Neural cell (in vitro differentiated cells): Measurements from ENCODE around the gene SEC24D. TPM values are rescaled to one million over a fixed set of nuclear protein-coding genes. Genes with fewer than 3 reads are reported as not detected.

Experiments
- H2AFZ ChIP-seq: fragments of 200-600, 300-800 bp; sonication (generic), shearing (Covaris generic); 2 replicates; pipeline ENCODE4 v1.6.0; 2014; ENCODE audit warnings: low read depth, mild to moderate bottlenecking, antibody characterized with exemption, low read length, moderate library complexity
- H3F3A ChIP-seq: fragments of 200-600 bp; shearing (Covaris generic); 2 replicates; pipeline ENCODE4 v1.6.1; 2016; ENCODE audit warnings: mild to moderate bottlenecking, moderate library complexity, mixed read lengths, antibody characterized with exemption, low read length; ENCODE audit not compliant: insufficient read depth, poor library complexity, severe bottlenecking
- H3K27ac ChIP-seq: fragments of 200-600, 300-800 bp; sonication (generic), shearing (Covaris generic); 2 replicates; pipeline ENCODE4 v1.5.1; 2014; ENCODE audit warnings: mild to moderate bottlenecking, low read length, moderate library complexity
- H3K27me3 ChIP-seq: fragments of 300-800, 200-600 bp; sonication (generic), shearing (Covaris generic); 2 replicates; pipeline ENCODE4 v1.6.0; 2014; ENCODE audit warnings: mild to moderate bottlenecking, low read depth, low read length, moderate library complexity; ENCODE audit not compliant: insufficient read depth
- H3K36me3 ChIP-seq: fragments of 300-800, 200-600 bp; sonication (generic), shearing (Covaris generic); 2 replicates; pipeline ENCODE4 v1.5.1; 2014; ENCODE audit warnings: mild to moderate bottlenecking, antibody characterized with exemption, low read length, moderate library complexity; ENCODE audit not compliant: insufficient read depth
- H3K4me2 ChIP-seq: fragments of 300-800, 200-600 bp; sonication (generic), shearing (Covaris generic); 2 replicates; pipeline ENCODE4 v1.6.0; 2014; ENCODE audit warnings: mild to moderate bottlenecking, low read length
- H3K4me3 ChIP-seq: fragments of 300-800, 200-600 bp; sonication (generic), shearing (Covaris generic); 2 replicates; pipeline ENCODE4 v1.5.1; 2014; ENCODE audit warnings: mild to moderate bottlenecking, low read length, moderate library complexity
- H3K79me2 ChIP-seq: fragments of 200-600 bp; shearing (Covaris generic); replicated peaks from 2 replicates; pipeline ENCODE4 v1.6.0; 2014; ENCODE audit warnings: mild to moderate bottlenecking, low read length, moderate library complexity; ENCODE audit not compliant: insufficient read depth
- H3K9ac ChIP-seq: fragments of 300-800, 200-600 bp; sonication (generic), shearing (Covaris generic); 2 replicates; pipeline ENCODE4 v1.6.1; 2016; ENCODE audit warnings: mild to moderate bottlenecking, low read length, mixed read lengths
- H3K9me2 ChIP-seq: fragments of 200-600 bp; shearing (Covaris generic); 2 replicates; pipeline ENCODE4 v1.6.1; 2016; ENCODE audit warnings: mild to moderate bottlenecking, low read length, mixed read lengths; ENCODE audit not compliant: insufficient read depth
- H3K9me3 ChIP-seq: fragments of 200-600, 300-800 bp; sonication (generic), shearing (Covaris generic); 2 replicates; pipeline ENCODE4 v1.6.1; 2016; ENCODE audit warnings: mild to moderate bottlenecking, mixed run types, low read length, moderate library complexity, mixed read lengths
- H4K20me1 ChIP-seq: fragments of 200-600 bp; shearing (Covaris generic); 2 replicates; pipeline ENCODE4 v1.6.1; 2016; ENCODE audit warnings: mild to moderate bottlenecking, mixed run types; ENCODE audit not compliant: insufficient read depth
- EP300 ChIP-seq: fragments of 450-650 bp; conservative IDR thresholded peaks from 2 replicates; pipeline ENCODE4 v1.6.1; 2014; ENCODE audit warnings: antibody characterized with exemption, mild to moderate bottlenecking, moderate library complexity; ENCODE audit not compliant: poor library complexity, severe bottlenecking
- EZH2 ChIP-seq: fragments of 200-600, 300-800 bp; shearing (Covaris generic), sonication (generic); IDR thresholded peaks from 2 replicates; pipeline ENCODE4 v1.6.1; 2014; ENCODE audit warnings: antibody characterized with exemption, low read length, borderline replicate concordance, mild to moderate bottlenecking; ENCODE audit not compliant: insufficient read depth, poor library complexity, severe bottlenecking
- MXI1 ChIP-seq: fragments of 450-650 bp; conservative IDR thresholded peaks from 2 replicates; pipeline ENCODE4 v1.6.1; 2014; ENCODE audit warnings: antibody characterized with exemption, mild to moderate bottlenecking; ENCODE audit not compliant: poor library complexity, severe bottlenecking
- POLR2AphosphoS5 ChIP-seq: IDR thresholded peaks from 2 replicates; pipeline ENCODE4 v1.6.1; 2012
- RAD21 ChIP-seq: fragments of 450-650 bp; conservative IDR thresholded peaks from 2 replicates; pipeline ENCODE4 v1.6.1; 2014; ENCODE audit warnings: antibody characterized with exemption, mild to moderate bottlenecking, moderate library complexity
- SMC3 ChIP-seq: fragments of 450-650 bp; conservative IDR thresholded peaks from 2 replicates; pipeline ENCODE4 v1.6.1; 2014; ENCODE audit warnings: antibody characterized with exemption, mild to moderate bottlenecking, moderate library complexity; ENCODE audit not compliant: poor library complexity
- TAF1 ChIP-seq: IDR thresholded peaks from 2 replicates; pipeline ENCODE4 v1.6.1; 2012; ENCODE audit warnings: low read depth
- polyA plus RNA-seq: library from polyadenylated mRNA; depleted of rRNA; stranded (reverse); fragments of >200 nt; gene quantifications from 2 replicates; pipeline ENCODE4 v1.2.3, GENCODE V29; 2014
- TF ChIP-seq, protein P1 (sequence below): IDR thresholded peaks from 2 replicates; pipeline ENCODE4 v1.6.1; 2012; ENCODE audit warnings: borderline replicate concordance
- TF ChIP-seq, protein P2 (sequence below): fragments of 450-650 bp; IDR thresholded peaks from 2 replicates; pipeline ENCODE4 v1.5.1; 2014; ENCODE audit warnings: antibody characterized with exemption, mild to moderate bottlenecking, moderate library complexity; ENCODE audit not compliant: poor library complexity, severe bottlenecking

The SEC24D gene
- polyA plus RNA-seq, 1 donor from 2014 or later, result 7.8 TPM

DNA sequence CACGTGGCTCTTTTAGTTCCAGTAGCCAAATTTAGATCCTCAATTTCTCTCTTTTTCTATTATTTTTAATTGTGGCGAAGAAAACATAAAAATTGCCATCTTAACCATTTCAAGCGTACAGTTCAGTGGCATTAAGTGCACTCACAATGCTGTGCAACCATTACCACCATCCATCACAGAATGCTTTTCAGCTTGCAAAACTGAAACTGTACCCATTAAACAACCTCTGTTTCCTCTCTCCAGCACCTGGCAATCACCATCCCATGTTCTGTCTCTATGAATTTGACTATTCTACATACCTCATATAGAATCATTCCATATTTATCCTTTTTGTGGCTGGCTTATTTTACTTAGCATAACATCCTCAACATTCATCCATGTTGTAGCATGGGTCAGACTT, 75.8 kb downstream of the SEC24D start:
- TF ChIP-seq, protein P1, sequence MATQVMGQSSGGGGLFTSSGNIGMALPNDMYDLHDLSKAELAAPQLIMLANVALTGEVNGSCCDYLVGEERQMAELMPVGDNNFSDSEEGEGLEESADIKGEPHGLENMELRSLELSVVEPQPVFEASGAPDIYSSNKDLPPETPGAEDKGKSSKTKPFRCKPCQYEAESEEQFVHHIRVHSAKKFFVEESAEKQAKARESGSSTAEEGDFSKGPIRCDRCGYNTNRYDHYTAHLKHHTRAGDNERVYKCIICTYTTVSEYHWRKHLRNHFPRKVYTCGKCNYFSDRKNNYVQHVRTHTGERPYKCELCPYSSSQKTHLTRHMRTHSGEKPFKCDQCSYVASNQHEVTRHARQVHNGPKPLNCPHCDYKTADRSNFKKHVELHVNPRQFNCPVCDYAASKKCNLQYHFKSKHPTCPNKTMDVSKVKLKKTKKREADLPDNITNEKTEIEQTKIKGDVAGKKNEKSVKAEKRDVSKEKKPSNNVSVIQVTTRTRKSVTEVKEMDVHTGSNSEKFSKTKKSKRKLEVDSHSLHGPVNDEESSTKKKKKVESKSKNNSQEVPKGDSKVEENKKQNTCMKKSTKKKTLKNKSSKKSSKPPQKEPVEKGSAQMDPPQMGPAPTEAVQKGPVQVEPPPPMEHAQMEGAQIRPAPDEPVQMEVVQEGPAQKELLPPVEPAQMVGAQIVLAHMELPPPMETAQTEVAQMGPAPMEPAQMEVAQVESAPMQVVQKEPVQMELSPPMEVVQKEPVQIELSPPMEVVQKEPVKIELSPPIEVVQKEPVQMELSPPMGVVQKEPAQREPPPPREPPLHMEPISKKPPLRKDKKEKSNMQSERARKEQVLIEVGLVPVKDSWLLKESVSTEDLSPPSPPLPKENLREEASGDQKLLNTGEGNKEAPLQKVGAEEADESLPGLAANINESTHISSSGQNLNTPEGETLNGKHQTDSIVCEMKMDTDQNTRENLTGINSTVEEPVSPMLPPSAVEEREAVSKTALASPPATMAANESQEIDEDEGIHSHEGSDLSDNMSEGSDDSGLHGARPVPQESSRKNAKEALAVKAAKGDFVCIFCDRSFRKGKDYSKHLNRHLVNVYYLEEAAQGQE, result no peak
- no peak for TF ChIP-seq MXI1
- TF ChIP-seq, protein P2, sequence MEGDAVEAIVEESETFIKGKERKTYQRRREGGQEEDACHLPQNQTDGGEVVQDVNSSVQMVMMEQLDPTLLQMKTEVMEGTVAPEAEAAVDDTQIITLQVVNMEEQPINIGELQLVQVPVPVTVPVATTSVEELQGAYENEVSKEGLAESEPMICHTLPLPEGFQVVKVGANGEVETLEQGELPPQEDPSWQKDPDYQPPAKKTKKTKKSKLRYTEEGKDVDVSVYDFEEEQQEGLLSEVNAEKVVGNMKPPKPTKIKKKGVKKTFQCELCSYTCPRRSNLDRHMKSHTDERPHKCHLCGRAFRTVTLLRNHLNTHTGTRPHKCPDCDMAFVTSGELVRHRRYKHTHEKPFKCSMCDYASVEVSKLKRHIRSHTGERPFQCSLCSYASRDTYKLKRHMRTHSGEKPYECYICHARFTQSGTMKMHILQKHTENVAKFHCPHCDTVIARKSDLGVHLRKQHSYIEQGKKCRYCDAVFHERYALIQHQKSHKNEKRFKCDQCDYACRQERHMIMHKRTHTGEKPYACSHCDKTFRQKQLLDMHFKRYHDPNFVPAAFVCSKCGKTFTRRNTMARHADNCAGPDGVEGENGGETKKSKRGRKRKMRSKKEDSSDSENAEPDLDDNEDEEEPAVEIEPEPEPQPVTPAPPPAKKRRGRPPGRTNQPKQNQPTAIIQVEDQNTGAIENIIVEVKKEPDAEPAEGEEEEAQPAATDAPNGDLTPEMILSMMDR, result no peak
- TF ChIP-seq EP300, result no peak
- no peak for TF ChIP-seq POLR2AphosphoS5
- TF ChIP-seq RAD21, result no peak
- TF ChIP-seq SMC3, result no peak
- TF ChIP-seq EZH2, result no peak
- TF ChIP-seq TAF1, result no peak
- H2AFZ ChIP-seq, result no peak overlapping the region
- H3K27ac ChIP-seq, result no peak overlapping the region
- H3K4me2 ChIP-seq, result no peak overlapping the region
- no peak overlapping the region for H3K9ac ChIP-seq
- no peaks in the 10 kb centered on the region for H3F3A ChIP-seq
- H3K4me3 ChIP-seq, result no peak overlapping the region
- H3K27me3 ChIP-seq, result no peaks in the 10 kb centered on the region
- no peaks in the 10 kb centered on the region for H3K79me2 ChIP-seq
- no peaks in the 10 kb centered on the region for H3K9me3 ChIP-seq
- no peaks in the 10 kb centered on the region for H4K20me1 ChIP-seq
- no peaks in the 10 kb centered on the region for H3K36me3 ChIP-seq
- H3K9me2 ChIP-seq, result no peaks in the 10 kb centered on the region

DNA sequence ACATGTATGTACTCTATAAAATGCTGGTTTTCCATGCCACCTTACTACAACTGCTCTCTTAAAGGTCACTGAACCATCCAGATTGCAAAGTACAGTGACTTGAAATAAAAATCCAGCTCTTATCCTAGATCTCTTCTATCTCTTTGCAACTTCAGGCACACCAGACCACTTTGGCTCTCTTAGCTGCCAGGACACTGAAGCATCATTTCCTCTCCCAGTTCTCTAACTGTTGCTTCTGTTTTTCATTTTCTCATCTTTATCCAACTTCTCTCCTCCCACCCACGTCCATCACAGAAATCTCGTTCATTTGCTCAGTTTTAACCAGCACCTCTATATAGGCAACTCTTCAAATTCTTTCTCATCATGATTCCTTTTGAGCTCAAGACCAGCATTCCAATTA, 76.4 kb downstream of the SEC24D start:
- Histone ChIP-seq H3K9me3 (no peaks in the 10 kb centered on the region), H3K27me3 (no peaks in the 10 kb centered on the region), H2AFZ (no peak overlapping the region), H3F3A (no peaks in the 10 kb centered on the region), H3K79me2 (no peaks in the 10 kb centered on the region), H3K36me3 (no peaks in the 10 kb centered on the region), H4K20me1 (no peaks in the 10 kb centered on the region), H3K4me3 (no peak overlapping the region), H3K9me2 (no peaks in the 10 kb centered on the region), H3K4me2 (no peak overlapping the region), H3K27ac (no peak overlapping the region), H3K9ac (no peak overlapping the region)
- TF ChIP-seq MXI1 (no peak), EZH2 (no peak), EP300 (no peak), RAD21 (no peak), TAF1 (no peak), POLR2AphosphoS5 (no peak), SMC3 (no peak)
- TF ChIP-seq, protein P2, result no peak
- TF ChIP-seq, protein P1, result no peak
